Measurements from ENCODE around the gene CPED1. TPM values are rescaled to one million over a fixed set of nuclear protein-coding genes. Genes with fewer than 3 reads are reported as not detected.

CPED1 gene
- total RNA-seq, 1 experiment from 2014 or later: 0.13 TPM

DNA sequence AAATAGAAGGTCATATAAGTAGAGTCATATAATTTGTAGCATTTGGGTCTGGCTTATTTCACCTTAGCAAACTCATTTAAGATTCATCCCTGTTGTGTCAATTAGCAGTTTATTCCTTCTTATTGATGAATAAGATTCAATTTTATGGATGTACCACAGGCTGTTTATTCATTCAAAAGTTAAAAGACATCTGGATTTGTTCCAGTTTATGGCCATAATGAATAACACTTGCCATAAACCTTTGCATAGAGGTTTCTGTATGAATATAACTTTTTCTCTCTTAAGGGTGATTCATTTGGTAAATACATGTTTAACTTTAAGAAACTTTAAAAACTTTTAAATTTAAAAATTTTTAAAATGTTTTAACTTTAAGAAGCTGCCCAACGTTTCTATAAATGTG, 66.4 kb downstream of the CPED1 start:
- H2AFZ ChIP-seq (ENCODE audit: low read length): no peak overlapping the region
- H3K4me3 Mint-ChIP-seq: no peak overlapping the region
- DNase-seq: no peak

More for the DNA sequence above, 66.4 kb downstream of the CPED1 start:
- Mint-ChIP-seq H3K9me3 (no peaks in the 10 kb centered on the region), H3K27ac (no peak overlapping the region), H3K36me3 (ENCODE audit: insufficient read depth in 1 of 3, low read depth in 3 of 3) (no peaks in the 10 kb centered on the region), H3K27me3 (ENCODE audit: low read depth) (no peaks in the 10 kb centered on the region), H3K4me1 (peaks cover 7 to 9% of the 10 kb centered on the region in 2 experiments)
- H3K14ac ChIP-seq (ENCODE audit: insufficient read depth, low read length): no peak overlapping the region
- TF ChIP-seq, protein P1, sequence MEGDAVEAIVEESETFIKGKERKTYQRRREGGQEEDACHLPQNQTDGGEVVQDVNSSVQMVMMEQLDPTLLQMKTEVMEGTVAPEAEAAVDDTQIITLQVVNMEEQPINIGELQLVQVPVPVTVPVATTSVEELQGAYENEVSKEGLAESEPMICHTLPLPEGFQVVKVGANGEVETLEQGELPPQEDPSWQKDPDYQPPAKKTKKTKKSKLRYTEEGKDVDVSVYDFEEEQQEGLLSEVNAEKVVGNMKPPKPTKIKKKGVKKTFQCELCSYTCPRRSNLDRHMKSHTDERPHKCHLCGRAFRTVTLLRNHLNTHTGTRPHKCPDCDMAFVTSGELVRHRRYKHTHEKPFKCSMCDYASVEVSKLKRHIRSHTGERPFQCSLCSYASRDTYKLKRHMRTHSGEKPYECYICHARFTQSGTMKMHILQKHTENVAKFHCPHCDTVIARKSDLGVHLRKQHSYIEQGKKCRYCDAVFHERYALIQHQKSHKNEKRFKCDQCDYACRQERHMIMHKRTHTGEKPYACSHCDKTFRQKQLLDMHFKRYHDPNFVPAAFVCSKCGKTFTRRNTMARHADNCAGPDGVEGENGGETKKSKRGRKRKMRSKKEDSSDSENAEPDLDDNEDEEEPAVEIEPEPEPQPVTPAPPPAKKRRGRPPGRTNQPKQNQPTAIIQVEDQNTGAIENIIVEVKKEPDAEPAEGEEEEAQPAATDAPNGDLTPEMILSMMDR (conservative IDR thresholded peaks at IDR 0.05): no peak
- H3K4ac ChIP-seq (ENCODE audit: low read depth, low read length): no peak overlapping the region
- H4K91ac ChIP-seq (ENCODE audit: insufficient read length, low read depth, low read length): no peak overlapping the region
- H3K79me1 ChIP-seq (ENCODE audit: insufficient read depth, low read depth, low read length, poor library complexity, severe bottlenecking): no peaks in the 10 kb centered on the region
- no peak overlapping the region for H3K4me2 ChIP-seq (ENCODE audit: insufficient read depth, insufficient read length, low read length)
- H2BK120ac ChIP-seq (ENCODE audit: low read depth, low read length, poor library complexity, severe bottlenecking): no peak overlapping the region
- no peak overlapping the region for H3K27ac ChIP-seq (ENCODE audit: insufficient read length, low read depth, low read length)
- no peak overlapping the region for H3K9ac ChIP-seq (ENCODE audit: extremely low read depth, insufficient read length, low read length)
- no CpG with 5 or more reads among the region's 1 CpG for WGBS (ENCODE audit: extremely low coverage, insufficient read length, low lambda C conversion rate)
- H3K18ac ChIP-seq (ENCODE audit: insufficient read length, low read depth, low read length): no peak overlapping the region
- no peak overlapping the region for H3T11ph ChIP-seq (ENCODE audit: low read length)
- H2BK12ac ChIP-seq (ENCODE audit: insufficient read length, low read depth, low read length): no peak overlapping the region
- no peaks in the 10 kb centered on the region for H3K23me2 ChIP-seq (ENCODE audit: insufficient read length, low read depth, low read length, poor library complexity, severe bottlenecking)
- no peak overlapping the region for H2BK15ac ChIP-seq (ENCODE audit: low read depth, low read length)
- no peak overlapping the region for H4K8ac ChIP-seq (replicated peaks; ENCODE audit: insufficient read length, low read depth, low read length)
- no peak overlapping the region for H3K56ac ChIP-seq (ENCODE audit: insufficient read length, low read depth, low read length)
- H2BK20ac ChIP-seq (ENCODE audit: low read depth, low read length, poor library complexity, severe bottlenecking): no peak overlapping the region
- H4K20me1 ChIP-seq (ENCODE audit: control insufficient read depth, insufficient read depth, insufficient read length): no peaks in the 10 kb centered on the region
- no peaks in the 10 kb centered on the region for H3K27me3 ChIP-seq (ENCODE audit: insufficient read depth, low read length)
- no peak overlapping the region for H4K5ac ChIP-seq (ENCODE audit: insufficient read length, low read depth, low read length)
- H3K23ac ChIP-seq (ENCODE audit: insufficient read length, low read depth, low read length): no peak overlapping the region
- no peaks in the 10 kb centered on the region for H3K4me1 ChIP-seq (ENCODE audit: insufficient read depth, low read length)
- no peak overlapping the region for H2AK5ac ChIP-seq (ENCODE audit: insufficient read length, low read length)
- no peaks in the 10 kb centered on the region for H3K79me2 ChIP-seq (ENCODE audit: insufficient read depth, low read length)
- H3K9me3 ChIP-seq (ENCODE audit: control insufficient read depth, low read depth, low read length): no peaks in the 10 kb centered on the region
- no peak overlapping the region for H2BK5ac ChIP-seq (ENCODE audit: insufficient read length, low read length)

All from H9 (cell line).